Activated CD4-positive, alpha-beta T cell treated with anti-CD3 and anti-CD28 coated beads for 36 hours (primary cell): ENCODE results near the gene NMBR. TPM values are rescaled to one million over a fixed set of nuclear protein-coding genes. Genes with fewer than 3 reads are reported as not detected.
"Not testable (repeated sequence)": the region's sequence is repeated elsewhere in the genome, so short reads cannot be mapped to it uniquely, and the experiment has no call there.

Experiments used
- ATAC-seq: fragments of 200-7000 bp; cut with Tn5 transposase; one replicate; pipeline ENCODE4 v1.10.0; 2021; ENCODE audit warnings: mild to moderate bottlenecking, moderate library complexity
- CTCF ChIA-PET: fragments of 350-600 bp; sonication (Branson Sonifier 250); formaldehyde crosslinking; loops from one replicate; lab custom pipeline; 2021; ENCODE audit warnings: antibody characterized with exemption; lab: Charles Lee
- POLR2A ChIA-PET: fragments of 350-600 bp; sonication (Branson Sonifier 250); formaldehyde crosslinking; loops from one replicate; lab custom pipeline; 2021; ENCODE audit warnings: antibody characterized with exemption, inconsistent platforms; lab: Charles Lee
- DNase-seq: peaks from one replicate; pipeline ENCODE4 v3.0.0-alpha.2; 2020
- H3K27ac Mint-ChIP-seq: one replicate; pipeline ENCODE4 v1.8.0; 2021; ENCODE audit warnings: mixed read lengths
- H3K27me3 Mint-ChIP-seq: one replicate; pipeline ENCODE4 v1.8.0; 2021; ENCODE audit warnings: mixed read lengths
- H3K36me3 Mint-ChIP-seq: one replicate; pipeline ENCODE4 v1.8.0; 2021; ENCODE audit warnings: low read depth, mixed read lengths
- H3K4me1 Mint-ChIP-seq: one replicate; pipeline ENCODE4 v1.8.0; 2021; ENCODE audit warnings: mixed read lengths
- H3K4me3 Mint-ChIP-seq: one replicate; pipeline ENCODE4 v1.8.0; 2021; ENCODE audit warnings: mild to moderate bottlenecking, moderate library complexity, mixed read lengths
- H3K9me3 Mint-ChIP-seq: one replicate; pipeline ENCODE4 v1.8.0; 2021; ENCODE audit warnings: low read depth, mixed read lengths
- intact Hi-C, 2 experiments: fragments of 100-400 bp; cut with DNase I in 1 of 2; cut with micrococcal nuclease in 1 of 2; formaldehyde crosslinking; loops; one replicate each; pipeline versions ENCODE4 v1.14.2 to v1.15.1; 2022 to 2024; cut with DNase I, micrococcal nuclease
- total RNA-seq, 2 experiments: library from RNA; stranded (reverse); gene quantifications; one replicate each; pipeline ENCODE4 v1.2.3, GENCODE V29; 2021

Gene NMBR
- total RNA-seq, 2 experiments from 2014 or later, result not detected

- intact Hi-C loops, result no loop called here
- no peaks in the 10 kb centered on the region for H3K4me1 Mint-ChIP-seq
- DNase-seq (no peak), ATAC-seq (no peak)
- H3K27ac Mint-ChIP-seq, result no peak overlapping the region
- H3K9me3 Mint-ChIP-seq, result no peaks in the 10 kb centered on the region
- H3K4me3 Mint-ChIP-seq, result no peak overlapping the region
- peaks cover 7% of the 10 kb centered on the region for H3K27me3 Mint-ChIP-seq
- CTCF ChIA-PET, result interaction anchor here (1.1 to 1.3 kb wide), 2 partner anchors 21 to 53 kb away, joined by 3 read pairs; no protein-coding TSS in a partner anchor
- no peaks in the 10 kb centered on the region for H3K36me3 Mint-ChIP-seq
- POLR2A ChIA-PET, result no interaction called here
Measured at GRCh38 chr6:142058551-142059290, 88.2 kb downstream of the NMBR start.

- intact Hi-C loops, result no loop called here
- no peak overlapping the region for H3K27ac Mint-ChIP-seq
- ATAC-seq, result peak; percentile 79
- no peak for DNase-seq
- no peak overlapping the region for H3K4me3 Mint-ChIP-seq
- ChIA-PET POLR2A (interaction anchor here (0.7 kb wide), 1 partner anchor 246 kb away, joined by 7 read pairs; the partner anchor contains the start of gene ADGRG6), CTCF (no interaction called here)
- no peaks in the 10 kb centered on the region for H3K36me3 Mint-ChIP-seq
- H3K9me3 Mint-ChIP-seq, result peaks cover 17% of the 10 kb centered on the region
- H3K4me1 Mint-ChIP-seq, result no peaks in the 10 kb centered on the region
- peaks cover 14% of the 10 kb centered on the region for H3K27me3 Mint-ChIP-seq
Measured at GRCh38 chr6:142055219-142055618, 91.7 kb downstream of the NMBR start.

- Mint-ChIP-seq H3K9me3 (peaks cover 20% of the 10 kb centered on the region), H3K27ac (no peak overlapping the region), H3K27me3 (peaks cover 21% of the 10 kb centered on the region), H3K4me1 (no peaks in the 10 kb centered on the region), H3K4me3 (no peak overlapping the region), H3K36me3 (no peaks in the 10 kb centered on the region)
- intact Hi-C loops, result no loop called here
- DNase-seq (no peak), ATAC-seq (no peak)
- ChIA-PET CTCF (no interaction called here), POLR2A (no interaction called here)
Measured at GRCh38 chr6:142051404-142051803, 95.5 kb downstream of the NMBR start.

GRCh38 chr6:142048593-142048980, 98.3 kb downstream of the NMBR start:
- ATAC-seq, result no peak
- H3K4me1 Mint-ChIP-seq, result no peaks in the 10 kb centered on the region
- peaks cover 19% of the 10 kb centered on the region for H3K9me3 Mint-ChIP-seq
- no peak overlapping the region for H3K4me3 Mint-ChIP-seq
- POLR2A ChIA-PET, result no interaction called here
- intact Hi-C loops, result no loop called here
- peaks cover 22% of the 10 kb centered on the region for H3K27me3 Mint-ChIP-seq
- no peak overlapping the region for H3K27ac Mint-ChIP-seq
- CTCF ChIA-PET, result no interaction called here
- no peak for DNase-seq
- H3K36me3 Mint-ChIP-seq, result no peaks in the 10 kb centered on the region

- no peaks in the 10 kb centered on the region for H3K4me1 Mint-ChIP-seq
- ATAC-seq (no peak), DNase-seq (no peak)
- H3K4me3 Mint-ChIP-seq, result no peak overlapping the region
- CTCF ChIA-PET, result no interaction called here
- H3K27ac Mint-ChIP-seq, result no peak overlapping the region
- peaks cover 25% of the 10 kb centered on the region for H3K27me3 Mint-ChIP-seq
- POLR2A ChIA-PET, result no interaction called here
- peaks cover 16% of the 10 kb centered on the region for H3K9me3 Mint-ChIP-seq
- no peaks in the 10 kb centered on the region for H3K36me3 Mint-ChIP-seq
- intact Hi-C loops, result no loop called here
Measured at GRCh38 chr6:142047934-142048592, 98.9 kb downstream of the NMBR start.

- H3K4me3 Mint-ChIP-seq, result no peak overlapping the region
- intact Hi-C loops, result no loop called here
- DNase-seq, result no peak
- ChIA-PET CTCF (no interaction called here), POLR2A (no interaction called here)
- ATAC-seq, result no peak
- peaks cover 8% of the 10 kb centered on the region for H3K9me3 Mint-ChIP-seq
- H3K36me3 Mint-ChIP-seq, result no peaks in the 10 kb centered on the region
- peaks cover 21% of the 10 kb centered on the region for H3K27me3 Mint-ChIP-seq
- H3K4me1 Mint-ChIP-seq, result no peaks in the 10 kb centered on the region
- H3K27ac Mint-ChIP-seq, result no peak overlapping the region
Measured at GRCh38 chr6:142045380-142046278, 101.3 kb downstream of the NMBR start.

GRCh38 chr6:142035890-142036289, 111.0 kb downstream of the NMBR start:
- intact Hi-C loops, result no loop called here
- Mint-ChIP-seq H3K9me3 (no peaks in the 10 kb centered on the region), H3K36me3 (no peaks in the 10 kb centered on the region), H3K27ac (no peak overlapping the region), H3K4me3 (no peak overlapping the region), H3K27me3 (peaks cover 5% of the 10 kb centered on the region), H3K4me1 (no peaks in the 10 kb centered on the region)
- DNase-seq, result peak; percentile 11
- ChIA-PET CTCF (no interaction called here), POLR2A (interaction anchor here (0.7 kb wide), 1 partner anchor 33 kb away, joined by 3 read pairs; no protein-coding TSS in a partner anchor)
- peak; percentile 63 for ATAC-seq

- ATAC-seq, result no peak
- ChIA-PET CTCF (interaction anchor here (0.7 kb wide), 1 partner anchor 42 kb away, joined by 3 read pairs; no protein-coding TSS in a partner anchor), POLR2A (no interaction called here)
- DNase-seq, result no peak
- Mint-ChIP-seq H3K4me3 (no peak overlapping the region), H3K9me3 (peaks cover 11% of the 10 kb centered on the region), H3K36me3 (no peaks in the 10 kb centered on the region), H3K4me1 (no peaks in the 10 kb centered on the region), H3K27ac (no peak overlapping the region), H3K27me3 (peaks cover 7% of the 10 kb centered on the region)
- intact Hi-C loops, result no loop called here
Measured at GRCh38 chr6:142031035-142031434, 115.9 kb downstream of the NMBR start.

- Mint-ChIP-seq H3K4me1 (no peaks in the 10 kb centered on the region), H3K4me3 (peak overlapping the region; percentile 46), H3K27ac (no peak overlapping the region), H3K36me3 (no peaks in the 10 kb centered on the region), H3K9me3 (peaks cover 13% of the 10 kb centered on the region), H3K27me3 (peaks cover 9% of the 10 kb centered on the region)
- intact Hi-C loops, result no loop called here
- ChIA-PET POLR2A (no interaction called here), CTCF (no interaction called here)
- DNase-seq (peak; percentile 16), ATAC-seq (no peak)
Measured at GRCh38 chr6:142030115-142030619, 116.8 kb downstream of the NMBR start.

- H3K9me3 Mint-ChIP-seq, result peaks cover 13% of the 10 kb centered on the region
- CTCF ChIA-PET, result no interaction called here
- no peak for DNase-seq
- no peaks in the 10 kb centered on the region for H3K4me1 Mint-ChIP-seq
- POLR2A ChIA-PET, result no interaction called here
- H3K36me3 Mint-ChIP-seq, result no peaks in the 10 kb centered on the region
- intact Hi-C loops, result no loop called here
- H3K4me3 Mint-ChIP-seq, result no peak overlapping the region
- peaks cover 4% of the 10 kb centered on the region for H3K27me3 Mint-ChIP-seq
- no peak overlapping the region for H3K27ac Mint-ChIP-seq
- no peak for ATAC-seq
Measured at GRCh38 chr6:142028527-142028926, 118.4 kb downstream of the NMBR start.

GRCh38 chr6:142027804-142028203, 119.1 kb downstream of the NMBR start:
- H3K4me1 Mint-ChIP-seq, H3K27me3 Mint-ChIP-seq, H3K36me3 Mint-ChIP-seq, H3K4me3 Mint-ChIP-seq, CTCF ChIA-PET, ATAC-seq, intact Hi-C loops, DNase-seq, H3K27ac Mint-ChIP-seq, POLR2A ChIA-PET: not testable (repeated sequence)
- peaks cover 13% of the 10 kb centered on the region for H3K9me3 Mint-ChIP-seq
